GM19099 (cell line): ENCODE data around the gene DCDC2C.

Experiments used
- POLR2A ChIP-seq: IDR thresholded peaks from 3 replicates; pipeline ENCODE4 v1.6.1; 2011; ENCODE audit warnings: low read depth; ENCODE audit not compliant: insufficient read length; ENCODE audit errors: extremely low read depth

Gene DCDC2C

DNA sequence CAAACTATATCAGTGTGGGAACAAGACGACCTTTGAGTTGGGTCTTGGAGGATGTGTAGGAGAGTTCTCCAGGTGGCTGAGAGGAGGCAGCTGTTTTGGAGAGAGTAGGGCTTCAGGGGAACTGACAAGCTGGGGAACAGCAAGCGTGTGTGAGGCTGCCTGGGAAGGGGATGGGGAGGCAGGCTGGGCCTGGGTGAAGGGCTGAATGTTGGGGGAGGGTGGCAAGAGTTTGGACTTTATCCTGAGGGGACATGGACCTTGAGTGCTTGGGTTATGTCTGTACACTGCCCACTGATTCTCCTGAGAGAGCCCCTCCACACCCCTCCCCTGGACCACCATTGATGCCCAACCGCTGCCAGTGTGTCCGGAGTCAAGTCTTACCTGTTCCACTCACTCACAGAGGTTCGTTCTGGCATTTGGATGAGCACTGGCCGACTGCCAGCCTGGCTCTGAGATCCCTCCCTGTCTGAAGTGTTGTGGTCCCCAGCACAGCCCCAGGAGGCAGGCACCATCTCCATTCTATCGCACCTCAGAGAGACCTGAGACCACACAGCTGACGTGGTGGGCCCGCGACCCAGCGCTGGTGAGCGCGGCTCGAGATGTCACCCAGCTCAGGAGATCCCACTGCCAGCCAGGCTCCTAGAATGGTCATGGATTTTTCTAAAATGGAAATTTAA, 59.5 kb downstream of the DCDC2C start:
- no peak for TF ChIP-seq POLR2A

DNA sequence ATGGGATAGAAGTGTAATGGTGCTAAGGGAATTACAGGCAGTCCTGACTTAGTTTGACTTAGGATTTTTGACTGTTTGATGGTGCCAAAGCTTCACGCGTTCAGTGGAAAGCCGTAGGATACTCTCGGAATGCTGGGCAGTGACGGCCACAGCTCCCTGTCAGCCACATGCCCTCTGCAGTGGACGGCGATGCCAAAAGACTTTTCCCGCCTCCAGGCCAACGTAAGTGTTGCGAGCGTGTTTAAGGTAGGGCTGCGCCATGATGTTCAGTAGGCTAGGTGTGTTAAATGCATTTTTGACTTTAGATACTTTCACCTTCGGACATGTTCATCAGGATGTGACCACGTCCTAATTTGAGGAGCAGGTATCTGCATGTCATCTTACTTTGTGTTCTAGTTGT, 63.4 kb downstream of the DCDC2C start:
- TF ChIP-seq POLR2A, result no peak

DNA sequence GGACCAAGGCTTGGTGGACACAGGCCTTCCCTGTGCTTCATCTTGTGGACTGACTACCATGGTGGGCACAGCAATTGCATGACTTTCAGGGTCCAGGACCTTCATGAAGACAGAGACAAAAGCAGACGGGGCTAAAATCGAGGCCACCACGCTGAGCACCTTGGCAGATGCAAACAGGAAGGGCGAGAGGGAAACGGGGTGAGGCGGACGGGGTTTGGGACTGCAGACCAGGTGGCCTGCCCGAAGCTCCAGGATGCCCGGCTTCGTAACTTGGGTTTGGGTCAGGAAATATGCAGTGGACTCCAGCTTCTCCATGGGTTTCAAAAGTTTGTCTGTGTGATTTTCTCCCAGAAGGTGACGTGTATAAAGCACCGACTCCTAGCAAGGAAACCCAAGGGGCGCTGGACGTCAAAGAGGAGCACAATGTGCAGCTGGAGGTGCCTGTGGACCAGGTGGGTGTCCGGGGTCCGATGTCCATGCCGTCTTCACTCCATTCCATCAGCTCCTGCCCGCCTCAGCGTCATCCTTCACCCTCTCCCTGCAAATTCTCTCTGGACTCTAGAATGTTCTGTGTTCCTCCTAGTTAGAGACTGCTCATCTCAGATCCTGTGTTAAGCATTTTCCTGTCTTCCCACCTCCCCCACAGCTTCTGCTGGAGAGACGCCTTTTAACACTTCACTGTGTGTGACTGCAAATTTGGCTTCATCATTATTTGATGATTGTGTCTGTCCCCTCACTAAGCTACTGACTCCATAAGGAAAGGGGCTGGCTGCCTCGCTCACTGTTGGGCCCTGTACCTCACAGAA, 65.8 kb downstream of the DCDC2C start:
- TF ChIP-seq POLR2A, result no peak

DNA sequence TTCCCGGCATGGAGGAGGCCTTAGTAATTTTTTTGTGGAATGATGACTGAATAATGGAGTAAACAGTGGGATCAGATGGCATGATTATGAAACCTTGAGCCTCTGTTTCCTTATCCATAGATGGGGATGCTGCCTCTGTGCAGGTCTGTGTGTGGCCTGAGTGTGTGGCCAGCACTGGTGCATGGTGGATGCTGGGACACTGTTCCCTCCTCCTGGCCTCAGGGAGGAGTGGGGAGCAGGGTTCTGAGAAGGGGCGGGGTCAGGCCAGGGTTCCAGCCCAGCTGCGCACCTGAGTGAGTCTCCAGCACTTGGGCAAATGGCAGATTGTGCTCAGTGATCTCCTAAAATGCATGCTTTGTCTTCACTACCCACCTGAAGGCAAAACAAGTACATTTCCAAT, 66.4 kb downstream of the DCDC2C start:
- no peak for TF ChIP-seq POLR2A

DNA sequence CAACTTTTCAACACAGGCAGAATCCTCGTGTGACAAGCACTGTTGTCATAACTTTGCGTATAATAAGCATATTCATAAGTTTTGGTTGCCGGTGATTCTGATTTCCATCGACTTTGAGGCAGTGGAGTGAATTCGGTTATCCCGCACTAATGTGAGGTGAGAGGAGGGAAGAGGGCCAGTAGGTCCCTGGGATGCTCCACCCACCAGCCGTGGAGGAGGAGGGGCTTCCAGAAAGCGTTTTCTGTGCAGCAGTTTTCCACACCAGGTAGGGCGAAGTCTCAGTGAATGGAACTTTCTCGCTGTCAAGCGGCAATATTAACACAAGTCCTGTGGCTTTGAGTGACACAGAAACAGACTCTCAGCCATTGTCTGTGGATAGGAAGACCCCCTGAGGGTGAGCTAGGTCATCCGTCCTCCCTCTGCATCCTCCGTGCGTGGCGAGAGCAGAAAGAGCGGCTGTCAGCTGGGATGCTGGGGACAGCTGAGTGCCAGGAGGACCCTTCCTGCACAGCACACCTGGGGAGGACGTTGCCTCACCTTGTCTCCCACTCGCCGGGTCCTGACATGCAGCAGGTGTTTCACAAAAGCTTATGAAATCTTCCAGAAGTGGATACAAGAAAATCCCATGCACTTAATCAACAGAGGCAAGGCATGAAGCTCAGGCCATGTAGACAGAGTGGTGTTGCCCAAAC, 67.5 kb downstream of the DCDC2C start:
- TF ChIP-seq POLR2A, result no peak

GRCh38 chr2:3771576-3771975, 68.2 kb downstream of the DCDC2C start:
- no peak for TF ChIP-seq POLR2A

DNA sequence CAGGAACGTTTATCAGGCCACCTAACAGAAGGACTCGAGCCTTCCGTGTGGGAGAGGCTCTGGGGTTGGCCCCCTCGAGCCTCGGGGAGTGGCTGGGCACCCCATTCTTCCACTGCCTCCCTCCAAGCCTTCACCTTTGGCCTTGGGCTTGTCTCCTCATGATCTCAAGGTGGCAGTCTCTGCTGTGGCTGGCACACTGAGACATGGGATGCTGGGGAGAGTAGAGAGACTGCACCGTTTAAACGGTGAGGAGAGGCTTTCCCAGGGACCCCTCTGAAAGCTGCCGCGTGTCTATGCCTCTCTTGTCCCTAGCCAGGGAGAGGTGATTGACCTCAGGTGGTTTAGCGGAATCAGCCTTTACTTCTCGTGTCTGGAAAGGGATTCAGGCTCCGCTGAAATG, 71.0 kb downstream of the DCDC2C start:
- TF ChIP-seq POLR2A, result no peak

- no peak for TF ChIP-seq POLR2A
Observed at GRCh38 chr2:3776311-3776710, 72.9 kb downstream of the DCDC2C start.

GRCh38 chr2:3777966-3778365, 74.6 kb downstream of the DCDC2C start:
- TF ChIP-seq POLR2A, result no peak

DNA sequence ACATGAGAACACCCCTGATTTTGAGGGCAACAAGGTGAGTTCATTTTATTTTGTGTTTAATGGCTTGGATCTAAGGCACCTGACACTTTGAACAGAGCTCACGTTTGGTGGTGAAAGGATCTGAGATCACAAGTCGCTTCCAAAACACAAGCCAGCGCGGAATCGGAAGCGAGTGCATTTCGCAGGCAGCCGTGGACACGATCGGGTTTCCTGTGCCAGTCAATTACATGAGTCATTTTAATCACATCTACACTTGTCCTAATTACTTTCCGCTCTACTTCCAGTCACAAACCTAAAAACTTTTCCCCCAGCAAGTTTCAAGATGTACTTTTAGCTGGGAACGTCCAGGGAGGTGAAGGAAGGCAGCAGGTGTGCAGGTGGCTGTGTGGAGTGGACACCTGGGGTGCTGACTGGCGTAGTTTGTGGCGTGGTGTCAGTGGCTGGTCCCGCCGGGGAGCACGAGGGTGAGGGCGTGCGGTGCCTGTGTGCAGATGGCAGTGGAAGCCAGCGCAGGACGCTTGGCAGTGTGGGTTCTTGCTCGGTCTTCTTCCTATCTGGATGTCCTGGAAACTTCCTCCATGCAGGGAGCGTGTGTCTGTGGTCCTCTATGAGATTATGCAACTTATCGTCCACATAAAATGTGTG, 75.6 kb downstream of the DCDC2C start:
- no peak for TF ChIP-seq POLR2A

GRCh38 chr2:3779496-3780049, 76.2 kb downstream of the DCDC2C start:
- TF ChIP-seq POLR2A, result no peak

- TF ChIP-seq POLR2A, result no peak
Observed at GRCh38 chr2:3780477-3781402, 77.4 kb downstream of the DCDC2C start.

DNA sequence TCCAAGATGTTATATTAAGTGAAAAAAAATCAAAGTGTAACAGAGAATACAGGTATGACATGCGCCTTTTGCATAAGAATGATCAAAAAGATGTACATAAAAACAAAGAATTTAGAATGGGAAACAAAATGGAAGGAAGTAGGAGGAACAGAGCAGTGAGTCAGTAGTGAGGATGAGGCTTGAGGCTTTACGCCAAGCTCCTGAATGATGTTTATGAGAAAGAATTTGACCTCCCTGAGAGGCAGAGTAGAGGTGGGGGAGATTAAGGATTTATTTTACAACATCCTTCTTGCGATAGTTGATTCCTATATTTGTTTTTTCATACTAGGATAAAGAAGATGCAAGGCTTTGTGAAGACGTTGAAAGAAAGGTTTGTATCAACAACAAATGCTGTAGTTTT, 81.4 kb downstream of the DCDC2C start:
- TF ChIP-seq POLR2A, result no peak

- TF ChIP-seq POLR2A, result no peak
Observed at GRCh38 chr2:3785220-3785889, 82.0 kb downstream of the DCDC2C start.

- no peak for TF ChIP-seq POLR2A
Observed at GRCh38 chr2:3785890-3786273, 82.5 kb downstream of the DCDC2C start.
